ENCODE data around the gene COX20. TPM values are rescaled to one million over a fixed set of nuclear protein-coding genes. Genes with fewer than 3 reads are reported as not detected.

Gene COX20
- total and polyA plus RNA-seq, 5 donors, result 57.8 to 121 (median 67.0) TPM

- no peak overlapping the region for H3K27ac ChIP-seq (ENCODE audit: low read length)
- no peaks in the 10 kb centered on the region for H3K9me3 ChIP-seq (ENCODE audit: control insufficient read depth, low read length)
- H3K27me3 ChIP-seq (ENCODE audit: control insufficient read depth, insufficient read depth), result no peaks in the 10 kb centered on the region
- DNase-seq (no peak), ATAC-seq (no peak)
- intact Hi-C loops (cut with DNase I), result loop anchor here in 3 of 4 donors (2.0 to 10.0 kb wide), 3 partner anchors 21 to 205 kb away; no protein-coding TSS in a partner anchor
- 65% methylated on average over 2 of the region's 2 CpGs for WGBS
- peaks cover 4% of the 10 kb centered on the region for H3K4me1 ChIP-seq (ENCODE audit: control insufficient read depth, insufficient read depth, low read length)
- H3K4me3 ChIP-seq (ENCODE audit: low read length), result no peak overlapping the region
Observed at GRCh38 chr1:244839656-244840055, 4.2 kb downstream of the COX20 start.

GRCh38 chr1:244840219-244840794, 4.8 kb downstream of the COX20 start:
- no peaks in the 10 kb centered on the region for H3K27me3 ChIP-seq (ENCODE audit: control insufficient read depth, insufficient read depth)
- intact Hi-C loops (cut with DNase I), result no loop called here
- no peak overlapping the region for H3K4me3 ChIP-seq (ENCODE audit: low read length)
- DNase-seq (no peak), ATAC-seq (no peak)
- peak overlapping the region; percentile 29 for H3K27ac ChIP-seq (ENCODE audit: low read length)
- no peaks in the 10 kb centered on the region for H3K9me3 ChIP-seq (ENCODE audit: control insufficient read depth, low read length)
- 60% methylated on average over 5 of the region's 5 CpGs for WGBS
- H3K4me1 ChIP-seq (ENCODE audit: control insufficient read depth, insufficient read depth, low read length), result peaks cover 4% of the 10 kb centered on the region

- no peak overlapping the region for H3K27ac ChIP-seq (ENCODE audit: low read length)
- intact Hi-C loops (cut with DNase I), result no loop called here
- peaks cover 4% of the 10 kb centered on the region for H3K4me1 ChIP-seq (ENCODE audit: control insufficient read depth, insufficient read depth, low read length)
- DNase-seq (no peak), ATAC-seq (no peak)
- 80% methylated on average over 9 of the region's 9 CpGs for WGBS
- no peaks in the 10 kb centered on the region for H3K27me3 ChIP-seq (ENCODE audit: control insufficient read depth, insufficient read depth)
- H3K9me3 ChIP-seq (ENCODE audit: control insufficient read depth, low read length), result no peaks in the 10 kb centered on the region
- H3K4me3 ChIP-seq (ENCODE audit: low read length), result no peak overlapping the region
Observed at GRCh38 chr1:244841273-244841927, 5.9 kb downstream of the COX20 start.

- H3K9me3 ChIP-seq (ENCODE audit: control insufficient read depth, low read length), result no peaks in the 10 kb centered on the region
- WGBS, result 77% methylated on average over 6 of the region's 6 CpGs
- H3K4me3 ChIP-seq (ENCODE audit: low read length), result no peak overlapping the region
- peaks cover 4% of the 10 kb centered on the region for H3K4me1 ChIP-seq (ENCODE audit: control insufficient read depth, insufficient read depth, low read length)
- H3K27me3 ChIP-seq (ENCODE audit: control insufficient read depth, insufficient read depth), result no peaks in the 10 kb centered on the region
- H3K27ac ChIP-seq (ENCODE audit: low read length), result no peak overlapping the region
- ATAC-seq (no peak), DNase-seq (no peak)
- intact Hi-C loops (cut with DNase I), result no loop called here
Observed at GRCh38 chr1:244843148-244843978, 7.9 kb downstream of the COX20 start.

GRCh38 chr1:244844155-244845121, 9.0 kb downstream of the COX20 start:
- WGBS, result 93% methylated on average over 13 of the region's 13 CpGs
- H3K27me3 ChIP-seq (ENCODE audit: control insufficient read depth, insufficient read depth), result no peaks in the 10 kb centered on the region
- no peak overlapping the region for H3K27ac ChIP-seq (ENCODE audit: low read length)
- H3K9me3 ChIP-seq (ENCODE audit: control insufficient read depth, low read length), result no peaks in the 10 kb centered on the region
- no peak overlapping the region for H3K4me3 ChIP-seq (ENCODE audit: low read length)
- DNase-seq (no peak), ATAC-seq (no peak)
- intact Hi-C loops (cut with DNase I), result no loop called here
- H3K4me1 ChIP-seq (ENCODE audit: control insufficient read depth, insufficient read depth, low read length), result peaks cover 4% of the 10 kb centered on the region

- H3K27ac ChIP-seq (ENCODE audit: low read length), result no peak overlapping the region
- whole genome bisulfite sequencing, result 94% methylated on average over 6 of the region's 6 CpGs
- intact Hi-C loops (cut with DNase I), result no loop called here
- H3K4me3 ChIP-seq (ENCODE audit: low read length), result no peak overlapping the region
- no peaks in the 10 kb centered on the region for H3K27me3 ChIP-seq (ENCODE audit: control insufficient read depth, insufficient read depth)
- ATAC-seq, result no peak
- DNase-seq, result no peak
- H3K4me1 ChIP-seq (ENCODE audit: control insufficient read depth, insufficient read depth, low read length), result no peaks in the 10 kb centered on the region
- H3K9me3 ChIP-seq (ENCODE audit: control insufficient read depth, low read length), result no peaks in the 10 kb centered on the region
Observed at GRCh38 chr1:244846653-244847052, 11.2 kb downstream of the COX20 start.

GRCh38 chr1:244849189-244849866, 13.9 kb downstream of the COX20 start:
- H3K9me3 ChIP-seq (ENCODE audit: control insufficient read depth, low read length), result no peaks in the 10 kb centered on the region
- ATAC-seq (no peak), DNase-seq (no peak)
- WGBS, result 44% methylated on average over 1 of the region's 1 CpG
- H3K27me3 ChIP-seq (ENCODE audit: control insufficient read depth, insufficient read depth), result no peaks in the 10 kb centered on the region
- H3K27ac ChIP-seq (ENCODE audit: low read length), result no peak overlapping the region
- no peak overlapping the region for H3K4me3 ChIP-seq (ENCODE audit: low read length)
- no peaks in the 10 kb centered on the region for H3K4me1 ChIP-seq (ENCODE audit: control insufficient read depth, insufficient read depth, low read length)
- intact Hi-C loops (cut with DNase I), result no loop called here

GRCh38 chr1:244850099-244850852, 14.8 kb downstream of the COX20 start:
- Histone ChIP-seq H3K9me3 (ENCODE audit: control insufficient read depth, low read length) (no peaks in the 10 kb centered on the region), H3K4me1 (ENCODE audit: control insufficient read depth, insufficient read depth, low read length) (no peaks in the 10 kb centered on the region), H3K27ac (ENCODE audit: low read length) (no peak overlapping the region), H3K27me3 (ENCODE audit: control insufficient read depth, insufficient read depth) (no peaks in the 10 kb centered on the region), H3K4me3 (ENCODE audit: low read length) (no peak overlapping the region)
- no peak for DNase-seq
- WGBS, result 79% methylated on average over 3 of the region's 3 CpGs
- ATAC-seq, result no peak
- intact Hi-C loops (cut with DNase I), result no loop called here

GRCh38 chr1:244850896-244851295, 15.4 kb downstream of the COX20 start:
- ATAC-seq, result no peak
- 98% methylated on average over 2 of the region's 2 CpGs for WGBS

More at GRCh38 chr1:244850896-244851295, 15.4 kb downstream of the COX20 start:
- no peak overlapping the region for H3K27ac ChIP-seq (ENCODE audit: low read length)
- H3K9me3 ChIP-seq (ENCODE audit: control insufficient read depth, low read length), result no peaks in the 10 kb centered on the region
- H3K27me3 ChIP-seq (ENCODE audit: control insufficient read depth, insufficient read depth), result no peaks in the 10 kb centered on the region
- intact Hi-C loops (cut with DNase I), result no loop called here
- H3K4me3 ChIP-seq (ENCODE audit: low read length), result no peak overlapping the region
- no peak for DNase-seq
- H3K4me1 ChIP-seq (ENCODE audit: control insufficient read depth, insufficient read depth, low read length), result no peaks in the 10 kb centered on the region
